Stimulated activated CD4-positive, alpha-beta T cell treated with anti-CD3 and anti-CD28 coated beads, Interleukin-2, amount 100 ng/mL, for 4 hours (primary cell): ENCODE measurements around the gene ANKRD44.

Experiments
- DNase-seq: peaks from one replicate; pipeline ENCODE4 v3.0.0-alpha.2; 2020; ENCODE audit warnings: low read depth

Gene ANKRD44

DNA sequence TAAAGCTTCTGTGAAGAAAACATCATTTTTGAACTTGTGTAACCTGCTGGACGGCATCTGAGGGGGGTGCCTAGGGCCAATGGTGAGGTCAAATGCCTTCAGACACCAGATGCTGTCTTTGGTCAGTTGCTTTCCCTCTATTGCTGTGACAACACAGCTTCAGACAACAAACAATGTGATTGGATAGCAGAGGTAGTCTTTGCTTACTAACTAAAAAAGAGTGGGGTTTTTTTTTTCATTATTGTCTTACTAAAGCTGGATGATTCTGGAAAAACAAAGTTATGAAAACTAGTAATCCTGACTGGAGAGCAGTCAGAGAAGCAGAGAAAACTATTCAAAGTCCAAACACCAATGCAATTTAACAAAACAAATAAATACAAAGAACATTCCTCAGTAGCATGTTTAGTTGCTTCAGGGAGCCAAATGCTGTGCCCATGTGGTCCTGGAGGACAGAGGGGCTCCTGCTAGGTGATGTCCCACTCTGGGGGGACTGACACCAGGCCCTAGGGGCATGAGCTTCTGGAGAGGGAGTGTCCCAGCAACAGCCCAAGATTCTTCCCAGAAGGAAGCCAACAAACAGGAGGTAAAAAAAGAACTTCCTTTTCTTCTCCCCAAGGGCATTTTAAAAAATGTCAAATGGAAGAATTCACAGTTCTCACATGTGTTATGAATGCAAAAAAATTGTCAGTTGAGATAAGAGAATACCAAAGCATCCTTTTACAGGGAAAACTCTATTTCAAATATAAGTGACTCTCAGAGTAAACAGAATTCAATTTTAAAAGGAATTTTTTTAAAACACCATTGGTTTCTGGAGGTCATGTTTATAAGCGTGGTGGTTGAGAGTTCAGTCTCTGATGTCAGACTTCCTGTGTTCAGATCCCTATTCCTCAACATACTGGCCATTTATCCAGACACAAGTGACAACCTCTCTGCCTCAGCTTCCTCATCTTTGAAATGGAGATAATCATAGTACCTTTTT is 203.0 kb downstream of the ANKRD44 start:
- DNase-seq: no peak

GRCh38 chr2:197103363-197103762 is 207.2 kb downstream of the ANKRD44 start:
- DNase-seq: no peak

- DNase-seq: no peak
Measured at GRCh38 chr2:197102231-197102630, 208.3 kb downstream of the ANKRD44 start.

DNA sequence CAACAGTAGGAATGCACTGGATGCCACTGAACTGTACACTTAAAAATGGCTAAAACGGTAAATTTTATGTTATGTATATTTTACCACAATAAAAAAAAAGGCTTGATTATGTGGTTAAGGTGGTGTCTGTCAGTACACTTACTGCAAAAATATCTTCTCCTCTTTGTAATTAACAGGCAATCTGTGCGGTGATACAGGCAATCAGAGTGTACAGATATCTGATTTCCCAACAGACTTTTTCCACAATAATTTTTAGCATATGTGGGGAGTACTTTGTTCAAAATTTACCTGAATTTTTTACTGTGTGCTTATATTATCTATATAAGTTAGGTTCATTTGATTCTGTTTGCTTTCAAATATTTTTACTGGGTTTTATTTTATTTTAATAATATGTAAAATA is 209.1 kb downstream of the ANKRD44 start:
- no peak for DNase-seq

DNA sequence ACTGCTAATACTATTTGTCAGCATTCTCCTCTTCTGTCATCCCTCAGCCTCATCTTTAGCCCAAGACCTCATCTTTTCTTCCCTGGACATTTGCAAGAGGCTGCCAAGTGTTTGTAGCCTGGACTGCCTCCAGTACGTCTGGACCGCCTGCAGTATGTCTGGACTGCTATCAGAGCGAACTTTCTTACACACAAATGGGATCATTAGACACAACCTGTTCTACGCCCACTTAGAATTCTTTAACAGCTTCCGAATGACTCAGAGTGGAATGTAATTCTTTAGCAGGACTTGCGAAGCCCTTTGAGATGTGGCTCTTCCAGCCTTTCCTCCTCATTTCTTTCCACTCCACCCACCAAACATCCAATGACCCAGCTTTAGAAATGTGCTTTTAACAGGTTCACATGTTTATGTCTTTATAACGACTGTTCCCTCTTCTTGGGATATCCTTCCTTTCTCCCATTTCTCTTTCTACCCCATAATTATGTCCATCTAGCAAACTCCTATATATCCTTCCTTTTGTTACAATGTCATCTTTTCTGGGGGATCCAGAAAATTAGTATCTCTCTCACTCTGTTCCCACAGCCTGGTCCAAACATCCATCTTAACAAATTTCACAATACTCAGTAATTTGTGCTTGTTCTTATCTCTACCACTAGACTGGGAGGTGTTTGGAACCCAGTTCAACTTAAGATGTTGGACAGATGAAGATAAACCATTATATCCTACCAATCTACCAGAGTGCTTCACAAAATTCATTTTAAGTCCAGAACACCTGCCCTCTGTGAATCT is 212.8 kb downstream of the ANKRD44 start:
- no peak for DNase-seq

GRCh38 chr2:197096649-197097048 is 213.9 kb downstream of the ANKRD44 start:
- no peak for DNase-seq

GRCh38 chr2:197092431-197092830 is 218.1 kb downstream of the ANKRD44 start:
- no peak for DNase-seq

- no peak for DNase-seq
Measured at GRCh38 chr2:197090742-197091367, 219.7 kb downstream of the ANKRD44 start.

DNA sequence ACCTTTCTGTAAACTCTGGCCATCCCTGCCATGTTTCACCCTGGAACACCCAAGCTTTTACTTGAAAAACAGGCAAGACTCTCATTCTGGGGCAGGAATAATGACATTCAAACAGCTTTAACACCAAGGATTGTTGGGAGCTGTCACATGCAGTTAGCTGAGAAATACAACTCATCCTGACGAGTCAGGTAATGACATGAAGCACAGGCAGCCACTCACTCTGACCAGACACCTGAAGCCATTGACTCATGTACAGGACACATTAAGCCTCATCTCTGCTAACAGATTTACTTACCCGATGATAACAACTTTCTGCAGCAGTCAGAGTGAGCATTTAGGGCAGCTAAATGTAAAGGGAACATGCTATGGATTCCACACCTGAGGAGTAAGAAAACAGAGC is 220.9 kb downstream of the ANKRD44 start:
- no peak for DNase-seq

DNA sequence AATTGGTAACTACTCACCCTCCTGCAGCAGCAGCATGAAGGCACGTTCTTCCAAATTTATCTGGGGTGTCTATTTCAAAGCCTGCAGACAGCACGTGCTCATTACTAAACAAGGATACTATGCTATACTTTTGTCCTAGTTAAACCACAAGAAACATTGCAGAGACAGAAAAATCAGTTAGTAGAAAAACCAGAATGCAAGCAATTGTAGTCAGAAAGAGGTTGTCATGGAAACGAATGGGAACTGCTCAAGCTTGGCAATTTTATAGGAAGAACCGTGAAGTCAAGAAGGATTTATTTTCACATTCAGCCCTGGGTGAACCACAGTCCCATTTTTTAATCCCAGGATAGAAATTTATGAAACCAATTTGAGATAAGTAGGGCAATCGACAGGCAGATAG is 221.9 kb downstream of the ANKRD44 start:
- no peak for DNase-seq

DNA sequence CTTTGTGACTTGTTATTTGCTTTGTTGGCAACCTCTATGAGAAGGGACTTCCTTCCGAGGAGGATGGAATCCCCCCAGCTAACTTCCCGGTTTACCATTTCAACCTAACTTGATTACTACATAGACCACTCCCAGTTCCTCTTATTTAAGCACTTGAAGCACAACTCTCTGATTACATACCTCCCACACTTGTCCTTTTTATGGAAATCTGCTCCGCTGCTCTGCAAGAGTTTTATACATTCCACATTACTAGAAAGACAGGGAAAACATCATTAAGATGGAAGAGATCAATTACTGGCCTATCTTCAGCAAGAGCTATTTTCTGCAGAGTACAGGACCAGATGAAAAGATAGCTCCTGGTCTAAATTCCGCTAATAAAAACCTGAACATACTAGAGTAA is 224.1 kb downstream of the ANKRD44 start:
- no peak for DNase-seq

GRCh38 chr2:197085665-197086064 is 224.9 kb downstream of the ANKRD44 start:
- no peak for DNase-seq

DNA sequence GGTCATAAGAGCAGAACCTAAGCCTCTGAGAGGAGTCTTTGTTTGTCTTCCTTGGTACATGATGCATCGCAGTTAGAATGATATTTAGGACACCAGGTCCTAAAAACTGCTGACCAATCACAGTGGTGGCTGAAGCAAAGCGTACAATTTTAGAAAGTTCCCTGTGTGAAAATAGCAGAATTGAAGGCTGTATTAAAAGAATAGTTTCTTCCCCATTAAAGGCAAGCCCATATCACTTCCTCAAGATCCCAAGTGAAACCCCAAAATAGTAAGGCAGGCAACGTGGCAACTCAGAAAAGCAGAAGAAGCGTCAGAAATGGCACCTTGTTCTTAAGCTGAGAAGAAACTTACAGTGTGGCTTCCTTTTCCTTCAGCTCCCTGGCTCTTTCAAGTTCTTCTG is 229.3 kb downstream of the ANKRD44 start:
- DNase-seq: no peak

DNA sequence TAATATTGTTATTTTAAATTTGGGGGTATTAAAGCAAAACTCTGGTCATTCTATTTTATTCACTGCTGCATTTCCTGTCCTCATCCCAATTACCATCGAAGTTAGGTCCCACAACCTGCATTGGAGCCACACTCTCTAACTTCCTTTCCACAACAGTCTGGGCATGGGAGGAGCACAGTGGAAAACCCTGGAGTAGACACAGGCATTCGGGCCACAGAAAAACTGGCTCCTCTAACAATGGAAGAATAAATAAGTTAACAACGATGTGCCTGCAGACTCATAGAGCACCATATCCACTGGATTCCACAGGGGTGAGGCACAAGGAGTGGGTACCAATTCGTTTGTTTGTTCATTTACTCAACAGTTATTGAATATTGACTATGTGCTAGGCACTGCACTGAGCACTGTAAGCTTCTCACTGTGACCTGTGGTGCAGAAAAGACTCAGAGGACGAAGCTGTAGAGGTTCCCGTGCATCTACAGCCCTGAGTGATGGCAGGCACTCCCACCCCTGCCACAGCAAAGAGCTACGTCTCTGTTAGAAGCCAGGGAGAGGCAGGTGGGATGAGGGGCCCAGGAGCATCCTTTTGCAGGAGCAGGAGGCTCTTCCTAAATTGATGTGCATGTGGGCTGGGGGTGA is 229.9 kb downstream of the ANKRD44 start:
- DNase-seq: no peak

- DNase-seq: no peak
Measured at GRCh38 chr2:197079832-197080555, 230.6 kb downstream of the ANKRD44 start.

DNA sequence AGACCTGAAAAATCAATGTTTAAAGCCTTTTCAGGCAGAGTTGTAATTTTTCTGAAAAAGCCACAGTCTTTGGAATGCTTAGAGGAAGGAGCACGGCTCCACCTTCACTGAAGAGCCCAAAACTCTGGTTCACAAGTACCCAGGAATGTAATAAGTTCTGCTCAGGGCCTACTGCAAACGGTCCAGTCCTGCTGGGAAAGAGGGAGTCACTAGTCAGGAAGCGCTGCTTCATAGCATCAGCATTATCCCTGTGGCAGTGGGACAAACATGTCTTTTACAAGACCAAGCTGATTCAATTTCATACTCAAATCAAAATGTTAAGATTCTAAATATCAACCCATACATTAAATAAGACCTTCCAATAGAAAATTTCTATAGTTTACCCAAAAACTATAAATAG is 231.2 kb downstream of the ANKRD44 start:
- DNase-seq: no peak

- no peak for DNase-seq
Measured at GRCh38 chr2:197078535-197078934, 232.0 kb downstream of the ANKRD44 start.

DNA sequence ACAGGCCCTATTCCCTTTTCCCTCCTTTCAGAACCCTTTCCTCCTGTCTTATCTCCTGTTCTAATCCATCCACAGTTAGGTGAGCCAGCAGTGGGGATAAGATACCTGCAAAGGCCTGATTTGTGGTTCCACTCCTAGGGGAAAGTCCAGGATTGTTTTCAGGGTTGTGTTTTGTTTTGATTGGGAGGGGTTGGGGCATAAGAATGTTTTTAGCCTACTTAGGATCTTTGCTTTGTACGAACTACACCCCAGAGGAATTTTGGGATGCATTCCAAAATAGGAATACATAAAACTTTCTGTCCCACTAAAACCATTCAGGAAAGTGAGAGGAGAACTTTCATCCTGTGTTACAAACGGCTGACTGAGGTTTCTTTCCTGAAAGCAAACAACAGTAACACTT is 233.2 kb downstream of the ANKRD44 start:
- DNase-seq: no peak

GRCh38 chr2:197076652-197077051 is 233.9 kb downstream of the ANKRD44 start:
- DNase-seq: no peak

DNA sequence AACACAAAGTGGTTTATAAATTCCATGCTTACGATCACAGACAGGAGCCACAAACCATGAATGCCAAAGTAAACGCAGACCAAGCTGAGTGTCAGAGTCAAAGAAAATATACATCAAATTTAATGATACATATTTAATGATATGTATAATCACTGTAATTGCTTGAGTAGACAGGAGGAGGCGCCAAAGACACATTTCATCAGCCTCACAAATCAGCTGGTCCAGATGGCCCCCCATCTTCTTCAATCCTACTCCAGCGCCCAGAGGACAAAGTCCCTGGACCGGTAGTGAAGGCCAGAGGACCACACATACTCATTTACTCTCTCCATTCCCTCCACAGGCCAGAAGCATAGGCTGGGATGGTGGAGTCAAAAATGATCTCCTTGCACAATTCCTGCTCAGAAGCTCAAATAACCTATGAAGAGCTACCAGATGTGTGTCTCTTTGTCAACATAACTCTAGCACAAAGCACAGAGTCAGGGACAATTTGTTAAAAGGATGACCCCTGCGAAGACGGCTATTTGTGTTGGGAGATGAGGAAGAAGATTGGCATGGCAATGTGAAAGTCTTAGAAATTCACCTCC is 234.7 kb downstream of the ANKRD44 start:
- DNase-seq: no peak

GRCh38 chr2:197075281-197075680 is 235.3 kb downstream of the ANKRD44 start:
- no peak for DNase-seq
